Cardiac muscle cell (in vitro differentiated cells and primary cell): Measurements from ENCODE around the gene ZNF536. TPM values are rescaled to one million over a fixed set of nuclear protein-coding genes. Genes with fewer than 3 reads are reported as not detected.
"Not testable (repeated sequence)": the region's sequence is repeated elsewhere in the genome, so short reads cannot be mapped to it uniquely, and the experiment has no call there.

Experiments used
- DNase-seq, 2 donors: peaks; one replicate each; pipeline versions ENCODE4 v3.0.0 to v3.0.0-alpha.2; 2010 to 2017; ENCODE audit warnings: low read depth in 1 of 2, low spot score in 1 of 2
- H3K27ac ChIP-seq: fragments of 200-600 bp; sonication (generic); 2 replicates; pipeline ENCODE4 v1.5.1; 2016
- H3K27me3 ChIP-seq: fragments of 200-600 bp; sonication (generic); 2 replicates; pipeline ENCODE4 v1.6.0; 2016; ENCODE audit warnings: control low read depth
- H3K36me3 ChIP-seq: fragments of 200-600 bp; sonication (generic); 2 replicates; pipeline ENCODE4 v1.5.1; 2016; ENCODE audit warnings: control low read depth
- H3K4me1 ChIP-seq: fragments of 200-600 bp; sonication (generic); 2 replicates; pipeline ENCODE4 v1.8.1; 2017; ENCODE audit warnings: low read depth, mild to moderate bottlenecking, mixed run types
- H3K4me3 ChIP-seq: fragments of 200-600 bp; sonication (generic); 2 replicates; pipeline ENCODE4 v1.5.1; 2016; ENCODE audit warnings: mild to moderate bottlenecking
- H3K9me3 ChIP-seq: fragments of 200-600 bp; sonication (generic); 2 replicates; pipeline ENCODE4 v1.5.1; 2017; ENCODE audit warnings: low read depth, mild to moderate bottlenecking, control low read depth
- CTCF ChIP-seq: IDR thresholded peaks from 2 replicates; pipeline ENCODE4 v1.5.1; 2012; ENCODE audit warnings: low read depth, mild to moderate bottlenecking, low read length
- polyA plus RNA-seq: library from polyadenylated mRNA; unstranded; fragments of >200 nt; fragmentation: Nextera tagmentation; extraction: Ambion mirVana; gene quantifications from 2 replicates; pipeline ENCODE4 v1.2.1, GENCODE V29; 2016
- total RNA-seq: library from RNA; depleted of rRNA; stranded (reverse); fragments of >200 nt; gene quantifications from 2 replicates; pipeline ENCODE4 v1.2.3, GENCODE V29; 2016

Gene ZNF536
- total and polyA plus RNA-seq, 2 experiments from 2014 or later = 0.12 to 0.39 TPM

- no peak overlapping the region for H3K4me3 ChIP-seq
- no peaks in the 10 kb centered on the region for H3K4me1 ChIP-seq
- H3K36me3 ChIP-seq = no peaks in the 10 kb centered on the region
- no peak for DNase-seq
- H3K27me3 ChIP-seq = peaks cover 6% of the 10 kb centered on the region
- no peaks in the 10 kb centered on the region for H3K9me3 ChIP-seq
- TF ChIP-seq CTCF = no peak
- no peak overlapping the region for H3K27ac ChIP-seq
Measured at GRCh38 chr19:30344446-30345425, 27.4 kb upstream of the ZNF536 start.

GRCh38 chr19:30345686-30346085 is 26.5 kb upstream of the ZNF536 start:
- Histone ChIP-seq H3K4me1 (no peaks in the 10 kb centered on the region), H3K27me3 (peaks cover 8% of the 10 kb centered on the region), H3K4me3 (no peak overlapping the region), H3K27ac (no peak overlapping the region), H3K9me3 (no peaks in the 10 kb centered on the region), H3K36me3 (no peaks in the 10 kb centered on the region)
- TF ChIP-seq CTCF = no peak
- DNase-seq = no peak

GRCh38 chr19:30346468-30346867 is 25.7 kb upstream of the ZNF536 start:
- H3K27me3 ChIP-seq, H3K4me3 ChIP-seq, DNase-seq, H3K36me3 ChIP-seq, H3K9me3 ChIP-seq, H3K4me1 ChIP-seq, H3K27ac ChIP-seq: not testable (repeated sequence)

GRCh38 chr19:30349131-30349730 is 23.0 kb upstream of the ZNF536 start:
- TF ChIP-seq CTCF = no peak
- Histone ChIP-seq H3K4me3 (no peak overlapping the region), H3K27ac (no peak overlapping the region), H3K27me3 (peaks cover 10% of the 10 kb centered on the region), H3K4me1 (no peaks in the 10 kb centered on the region), H3K9me3 (no peaks in the 10 kb centered on the region), H3K36me3 (no peaks in the 10 kb centered on the region)
- no peak for DNase-seq

GRCh38 chr19:30350692-30351663 is 21.2 kb upstream of the ZNF536 start:
- Histone ChIP-seq H3K36me3 (no peaks in the 10 kb centered on the region), H3K9me3 (no peaks in the 10 kb centered on the region), H3K27me3 (peaks cover 10% of the 10 kb centered on the region), H3K4me1 (no peaks in the 10 kb centered on the region), H3K27ac (no peak overlapping the region), H3K4me3 (no peak overlapping the region)
- TF ChIP-seq CTCF = no peak
- DNase-seq = no peak
